CD4-positive, alpha-beta T cell (primary cell): ENCODE measurements around the gene LYPD6B. TPM values are rescaled to one million over a fixed set of nuclear protein-coding genes. Genes with fewer than 3 reads are reported as not detected.

ENCODE experiments used
- ATAC-seq: fragments of 200-7000 bp; cut with Tn5 transposase; one replicate; pipeline ENCODE4 v1.10.0; 2022; ENCODE audit warnings: mild to moderate bottlenecking; ENCODE audit not compliant: poor library complexity
- CTCF ChIA-PET: fragments of 350-600 bp; sonication (Branson Sonifier 250); formaldehyde crosslinking; loops from one replicate; lab custom pipeline; 2021; ENCODE audit warnings: antibody characterized with exemption, inconsistent platforms; lab: Charles Lee
- POLR2A ChIA-PET: fragments of 350-600 bp; sonication (Branson Sonifier 250); formaldehyde crosslinking; loops from one replicate; lab custom pipeline; 2021; ENCODE audit warnings: antibody characterized with exemption, inconsistent platforms; lab: Charles Lee
- DNase-seq, 14 experiments: peaks; one replicate each; pipeline ENCODE4 v3.0.0-alpha.2; 2013 to 2020; ENCODE audit warnings: mixed read lengths in 2 of 14
- H3K27ac ChIP-seq, 2 donors: one replicate each; pipeline versions ENCODE4 v1.5.1 to v1.7.0; 2013; ENCODE audit warnings: low read length in 2 of 2, low read depth in 1 of 2, mild to moderate bottlenecking in 1 of 2
- H3K27me3 ChIP-seq, 2 experiments: 1 replicate in 1 of 2; 2 replicates in 1 of 2; pipeline versions ENCODE4 v1.6.1 to v1.7.0; 2013; ENCODE audit warnings: low read length in 2 of 2, control low read depth in 1 of 2, mild to moderate bottlenecking in 1 of 2, moderate library complexity in 1 of 2; ENCODE audit not compliant: insufficient read depth in 2 of 2, control insufficient read depth in 1 of 2
- H3K36me3 ChIP-seq: one replicate; pipeline ENCODE4 v1.6.1; 2013; ENCODE audit warnings: low read length, control low read depth; ENCODE audit not compliant: insufficient read depth
- H3K4me1 ChIP-seq: one replicate; pipeline ENCODE4 v1.6.1; 2013; ENCODE audit warnings: low read length, control low read depth; ENCODE audit not compliant: insufficient read depth
- H3K4me3 ChIP-seq: one replicate; pipeline ENCODE4 v1.5.1; 2013; ENCODE audit warnings: mild to moderate bottlenecking, low read length, moderate library complexity
- H3K9me3 ChIP-seq, 2 experiments: 1 replicate in 1 of 2; 2 replicates in 1 of 2; pipeline versions ENCODE4 v1.6.1 to v1.7.0; 2013; ENCODE audit warnings: low read length in 2 of 2, mild to moderate bottlenecking in 2 of 2, control low read depth in 1 of 2, moderate library complexity in 1 of 2; ENCODE audit not compliant: control insufficient read depth in 1 of 2, insufficient read depth in 1 of 2
- H3K27ac Mint-ChIP-seq: one replicate; pipeline ENCODE4 v1.8.0; 2020; ENCODE audit warnings: mixed read lengths
- H3K27me3 Mint-ChIP-seq: one replicate; pipeline ENCODE4 v1.8.0; 2021; ENCODE audit warnings: mixed read lengths
- H3K36me3 Mint-ChIP-seq: one replicate; pipeline ENCODE4 v1.8.0; 2021; ENCODE audit warnings: low read depth, mixed read lengths
- H3K4me1 Mint-ChIP-seq: one replicate; pipeline ENCODE4 v1.8.0; 2021; ENCODE audit warnings: low read depth, mixed read lengths
- H3K4me3 Mint-ChIP-seq: one replicate; pipeline ENCODE4 v1.8.0; 2020; ENCODE audit warnings: mild to moderate bottlenecking, mixed read lengths
- H3K9me3 Mint-ChIP-seq: one replicate; pipeline ENCODE4 v1.8.0; 2020; ENCODE audit warnings: mixed read lengths
- intact Hi-C, 2 experiments: fragments of 100-400 bp; cut with DNase I in 1 of 2; cut with micrococcal nuclease in 1 of 2; formaldehyde crosslinking; loops; one replicate each; pipeline versions ENCODE4 v1.15.1 to v1.9.0; 2023 to 2025; cut with DNase I, micrococcal nuclease
- total RNA-seq, 174 experiments: library from RNA in 2 of 174; stranded (reverse) in 2 of 174; gene quantifications; one replicate each; pipeline ENCODE4 v1.2.3 and lab custom pipeline; 2021 to 2026
- TF ChIP-seq, protein P1 (sequence below): fragments of 200-600 bp; IDR thresholded peaks from one replicate; pipeline ENCODE4 v1.8.0; 2022; ENCODE audit warnings: antibody characterized with exemption, mild to moderate bottlenecking

The LYPD6B gene
- total RNA-seq, 2 experiments from 2014 or later, result not detected

DNA sequence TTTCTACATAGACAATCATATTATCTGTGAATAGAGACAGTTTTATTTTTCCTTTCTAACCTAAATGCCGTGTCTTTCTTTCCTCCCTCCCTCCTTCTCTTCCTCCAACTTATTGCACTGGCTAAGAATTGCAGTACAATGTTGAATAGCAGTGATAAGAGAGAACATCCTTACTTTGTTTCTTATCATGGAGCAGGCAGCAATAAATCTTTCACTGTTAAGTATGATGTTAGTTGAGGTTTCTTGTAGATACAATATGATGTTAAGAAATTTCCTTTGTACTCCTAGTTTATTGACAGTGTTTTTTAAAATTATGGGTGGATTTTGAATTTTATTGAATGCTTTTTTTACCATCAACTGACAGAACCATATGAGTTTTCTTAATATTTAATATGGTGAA, 6.0 kb downstream of the LYPD6B start:
- Histone ChIP-seq H3K27me3 (peaks cover 11 to 16% of the 10 kb centered on the region in 2 experiments), H3K9me3 (peaks cover 3 to 15% of the 10 kb centered on the region in 2 experiments), H3K4me3 (no peak overlapping the region), H3K4me1 (no peaks in the 10 kb centered on the region), H3K36me3 (no peaks in the 10 kb centered on the region), H3K27ac (no peak overlapping the region)
- H3K36me3 Mint-ChIP-seq, result no peaks in the 10 kb centered on the region
- ATAC-seq, result no peak
- no peak overlapping the region for H3K27ac Mint-ChIP-seq
- H3K9me3 Mint-ChIP-seq, result peaks cover 15% of the 10 kb centered on the region
- POLR2A ChIA-PET, result no interaction called here
- intact Hi-C loops, result no loop called here
- H3K4me3 Mint-ChIP-seq, result no peak overlapping the region
- no peak for DNase-seq
- peaks cover 57% of the 10 kb centered on the region for H3K27me3 Mint-ChIP-seq
- no peaks in the 10 kb centered on the region for H3K4me1 Mint-ChIP-seq
- TF ChIP-seq, protein P1, sequence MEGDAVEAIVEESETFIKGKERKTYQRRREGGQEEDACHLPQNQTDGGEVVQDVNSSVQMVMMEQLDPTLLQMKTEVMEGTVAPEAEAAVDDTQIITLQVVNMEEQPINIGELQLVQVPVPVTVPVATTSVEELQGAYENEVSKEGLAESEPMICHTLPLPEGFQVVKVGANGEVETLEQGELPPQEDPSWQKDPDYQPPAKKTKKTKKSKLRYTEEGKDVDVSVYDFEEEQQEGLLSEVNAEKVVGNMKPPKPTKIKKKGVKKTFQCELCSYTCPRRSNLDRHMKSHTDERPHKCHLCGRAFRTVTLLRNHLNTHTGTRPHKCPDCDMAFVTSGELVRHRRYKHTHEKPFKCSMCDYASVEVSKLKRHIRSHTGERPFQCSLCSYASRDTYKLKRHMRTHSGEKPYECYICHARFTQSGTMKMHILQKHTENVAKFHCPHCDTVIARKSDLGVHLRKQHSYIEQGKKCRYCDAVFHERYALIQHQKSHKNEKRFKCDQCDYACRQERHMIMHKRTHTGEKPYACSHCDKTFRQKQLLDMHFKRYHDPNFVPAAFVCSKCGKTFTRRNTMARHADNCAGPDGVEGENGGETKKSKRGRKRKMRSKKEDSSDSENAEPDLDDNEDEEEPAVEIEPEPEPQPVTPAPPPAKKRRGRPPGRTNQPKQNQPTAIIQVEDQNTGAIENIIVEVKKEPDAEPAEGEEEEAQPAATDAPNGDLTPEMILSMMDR, result no peak
- CTCF ChIA-PET, result no interaction called here

GRCh38 chr2:149047118-149047517, 8.6 kb downstream of the LYPD6B start:
- ChIA-PET POLR2A (no interaction called here), CTCF (no interaction called here)
- ATAC-seq, result no peak
- intact Hi-C loops, result no loop called here
- no peak overlapping the region for H3K4me3 ChIP-seq
- H3K9me3 ChIP-seq, result peaks cover 3 to 15% of the 10 kb centered on the region in 2 experiments
- no peaks in the 10 kb centered on the region for H3K36me3 ChIP-seq
- Mint-ChIP-seq H3K9me3 (peaks cover 17% of the 10 kb centered on the region), H3K36me3 (no peaks in the 10 kb centered on the region), H3K27ac (no peak overlapping the region), H3K27me3 (peaks cover 42% of the 10 kb centered on the region), H3K4me1 (no peaks in the 10 kb centered on the region), H3K4me3 (no peak overlapping the region)
- H3K27ac ChIP-seq, result no peak overlapping the region
- no peak for DNase-seq
- H3K4me1 ChIP-seq, result no peaks in the 10 kb centered on the region
- peaks cover 0 to under 1% of the 10 kb centered on the region in 2 experiments for H3K27me3 ChIP-seq
- TF ChIP-seq, protein P1, result no peak

GRCh38 chr2:149049142-149049541, 10.6 kb downstream of the LYPD6B start:
- no peaks in the 10 kb centered on the region for H3K4me1 ChIP-seq
- peaks cover 17% of the 10 kb centered on the region for H3K9me3 Mint-ChIP-seq
- H3K4me3 ChIP-seq, result no peak overlapping the region
- H3K9me3 ChIP-seq, result peaks cover 3 to 15% of the 10 kb centered on the region in 2 experiments
- H3K27ac ChIP-seq, result no peak overlapping the region
- no peaks in the 10 kb centered on the region for H3K27me3 ChIP-seq
- ChIA-PET CTCF (no interaction called here), POLR2A (no interaction called here)
- TF ChIP-seq, protein P1, result no peak
- no peak overlapping the region for H3K27ac Mint-ChIP-seq
- H3K4me3 Mint-ChIP-seq, result no peak overlapping the region
- ATAC-seq (no peak), DNase-seq (no peak)
- peaks cover 34% of the 10 kb centered on the region for H3K27me3 Mint-ChIP-seq
- no peaks in the 10 kb centered on the region for H3K36me3 Mint-ChIP-seq
- no peaks in the 10 kb centered on the region for H3K36me3 ChIP-seq
- intact Hi-C loops, result no loop called here
- no peaks in the 10 kb centered on the region for H3K4me1 Mint-ChIP-seq
